ENCODE results near the gene GRIK4.
"Not testable (repeated sequence)": the region's sequence is repeated elsewhere in the genome, so short reads cannot be mapped to it uniquely, and the experiment has no call there.

GRIK4 gene

GRCh38 chr11:120974965-120975364 lies 463.4 kb downstream of the GRIK4 start:
- DNase-seq: no peak

- DNase-seq: no peak
These were observed 466.0 kb downstream of the GRIK4 start for GRCh38 chr11:120977266-120978137.

GRCh38 chr11:120978701-120979100 lies 467.2 kb downstream of the GRIK4 start:
- no peak for DNase-seq

- no peak for DNase-seq
These were observed 474.4 kb downstream of the GRIK4 start for GRCh38 chr11:120985718-120986569.

- no peak for DNase-seq
These were observed 477.1 kb downstream of the GRIK4 start for GRCh38 chr11:120988603-120989002.

- DNase-seq: no peak
These were observed 480.5 kb downstream of the GRIK4 start for GRCh38 chr11:120991830-120992686.

GRCh38 chr11:120994091-120994859 lies 482.7 kb downstream of the GRIK4 start:
- DNase-seq: no peak

GRCh38 chr11:120995184-120995583 lies 483.6 kb downstream of the GRIK4 start:
- DNase-seq: no peak

GRCh38 chr11:120996973-120997372 lies 485.4 kb downstream of the GRIK4 start:
- no peak for DNase-seq

GRCh38 chr11:120998581-120998980 lies 487.0 kb downstream of the GRIK4 start:
- no peak for DNase-seq

GRCh38 chr11:121004206-121004840 lies 492.8 kb downstream of the GRIK4 start:
- DNase-seq: no peak

- DNase-seq: no peak
These were observed 495.4 kb downstream of the GRIK4 start for GRCh38 chr11:121006922-121007321.

GRCh38 chr11:121008551-121008950 lies 497.0 kb downstream of the GRIK4 start:
- no peak for DNase-seq

GRCh38 chr11:121012091-121012490 lies 500.5 kb downstream of the GRIK4 start:
- no peak for DNase-seq

GRCh38 chr11:121018746-121019145 lies 507.2 kb downstream of the GRIK4 start:
- DNase-seq: no peak

- not testable (repeated sequence) for DNase-seq
These were observed 510.2 kb downstream of the GRIK4 start for GRCh38 chr11:121021718-121022117.

- no peak for DNase-seq
These were observed 512.6 kb downstream of the GRIK4 start, which contains the start of gene TBCEL for GRCh38 chr11:121023848-121024751. Gene TBCEL, plus strand, starts transcription at chr11:121024102. Its CDS starts 21,589 bp downstream, at chr11:121045691.

- DNase-seq: no peak
These were observed 513.4 kb downstream of the GRIK4 start for GRCh38 chr11:121024989-121025388.

GRCh38 chr11:121029153-121029552 lies 517.6 kb downstream of the GRIK4 start:
- DNase-seq: no peak

GRCh38 chr11:121029813-121030445 lies 518.4 kb downstream of the GRIK4 start:
- DNase-seq: no peak
